Cardiac muscle cell (in vitro differentiated cells and primary cell): ENCODE measurements around the gene NABP2. TPM values are rescaled to one million over a fixed set of nuclear protein-coding genes. Genes with fewer than 3 reads are reported as not detected.

Experiments used
- DNase-seq, 2 donors: peaks; one replicate each; pipeline versions ENCODE4 v3.0.0 to v3.0.0-alpha.2; 2010 to 2017; ENCODE audit warnings: low read depth in 1 of 2, low spot score in 1 of 2
- H3K27ac ChIP-seq: fragments of 200-600 bp; sonication (generic); 2 replicates; pipeline ENCODE4 v1.5.1; 2016
- H3K27me3 ChIP-seq: fragments of 200-600 bp; sonication (generic); 2 replicates; pipeline ENCODE4 v1.6.0; 2016; ENCODE audit warnings: control low read depth
- H3K36me3 ChIP-seq: fragments of 200-600 bp; sonication (generic); 2 replicates; pipeline ENCODE4 v1.5.1; 2016; ENCODE audit warnings: control low read depth
- H3K4me1 ChIP-seq: fragments of 200-600 bp; sonication (generic); 2 replicates; pipeline ENCODE4 v1.8.1; 2017; ENCODE audit warnings: low read depth, mild to moderate bottlenecking, mixed run types
- H3K4me3 ChIP-seq: fragments of 200-600 bp; sonication (generic); 2 replicates; pipeline ENCODE4 v1.5.1; 2016; ENCODE audit warnings: mild to moderate bottlenecking
- H3K9me3 ChIP-seq: fragments of 200-600 bp; sonication (generic); 2 replicates; pipeline ENCODE4 v1.5.1; 2017; ENCODE audit warnings: low read depth, mild to moderate bottlenecking, control low read depth
- CTCF ChIP-seq: IDR thresholded peaks from 2 replicates; pipeline ENCODE4 v1.5.1; 2012; ENCODE audit warnings: low read depth, mild to moderate bottlenecking, low read length
- polyA plus RNA-seq: library from polyadenylated mRNA; unstranded; fragments of >200 nt; fragmentation: Nextera tagmentation; extraction: Ambion mirVana; gene quantifications from 2 replicates; pipeline ENCODE4 v1.2.1, GENCODE V29; 2016
- total RNA-seq: library from RNA; depleted of rRNA; stranded (reverse); fragments of >200 nt; gene quantifications from 2 replicates; pipeline ENCODE4 v1.2.3, GENCODE V29; 2016

NABP2 gene
- total and polyA plus RNA-seq, 2 experiments from 2014 or later: 10.7 to 14.8 TPM

DNA sequence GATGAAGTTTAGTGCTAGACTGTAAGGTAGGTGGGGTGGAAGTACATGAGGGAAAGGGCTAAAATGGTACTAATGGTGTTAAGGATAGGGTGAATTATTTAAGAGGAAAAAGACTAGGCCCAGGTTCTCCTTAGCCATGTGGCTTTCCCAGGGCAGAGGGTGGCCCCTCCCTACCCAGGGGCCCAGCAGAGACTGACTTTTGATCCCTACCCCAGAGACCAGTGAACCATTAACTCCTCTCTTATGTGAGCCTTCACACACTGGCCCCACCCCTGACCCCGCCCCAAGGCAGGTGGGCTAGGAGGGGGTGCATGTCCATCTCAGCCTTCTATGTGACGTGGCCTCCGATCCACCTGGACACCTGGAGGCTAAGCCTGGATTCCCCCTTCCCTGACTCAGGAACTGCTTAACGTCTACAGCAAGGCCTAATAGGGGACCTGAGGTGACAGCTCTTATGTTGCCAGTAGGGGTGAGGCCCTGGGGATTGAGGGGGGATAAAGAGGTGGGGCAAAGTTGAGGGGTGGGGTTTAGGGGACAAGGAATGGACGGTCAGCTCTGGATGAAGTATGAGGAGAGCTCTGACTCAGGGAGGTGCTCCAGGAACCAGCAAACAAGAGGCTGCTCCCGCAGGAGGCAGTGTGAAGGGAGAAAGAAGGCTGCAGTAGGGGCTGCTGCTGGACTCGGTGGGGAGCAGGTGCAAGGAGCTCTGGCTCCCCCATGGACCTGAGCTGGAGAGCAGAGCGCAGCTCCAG, 6.5 kb downstream of the NABP2 start:
- H3K36me3 ChIP-seq: no peaks in the 10 kb centered on the region
- H3K9me3 ChIP-seq: no peaks in the 10 kb centered on the region
- no peaks in the 10 kb centered on the region for H3K27me3 ChIP-seq
- no peak for TF ChIP-seq CTCF
- H3K4me3 ChIP-seq: no peak overlapping the region
- no peak for DNase-seq
- H3K4me1 ChIP-seq: no peaks in the 10 kb centered on the region
- H3K27ac ChIP-seq: no peak overlapping the region

DNA sequence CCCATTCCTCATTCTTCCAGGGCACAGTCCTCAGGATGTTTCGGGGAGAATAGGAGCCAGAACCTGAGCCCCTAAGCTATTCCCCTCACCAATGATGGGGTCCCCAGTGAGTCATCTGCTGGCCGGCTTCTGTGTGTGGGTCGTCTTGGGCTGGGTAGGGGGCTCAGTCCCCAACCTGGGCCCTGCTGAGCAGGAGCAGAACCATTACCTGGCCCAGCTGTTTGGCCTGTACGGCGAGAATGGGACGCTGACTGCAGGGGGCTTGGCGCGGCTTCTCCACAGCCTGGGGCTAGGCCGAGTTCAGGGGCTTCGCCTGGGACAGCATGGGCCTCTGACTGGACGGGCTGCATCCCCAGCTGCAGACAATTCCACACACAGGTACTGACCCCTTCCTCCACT, 7.0 kb downstream of the NABP2 start:
- no peak for DNase-seq
- no peaks in the 10 kb centered on the region for H3K4me1 ChIP-seq
- no peak for TF ChIP-seq CTCF

GRCh38 chr12:56234746-56235436, 10.7 kb downstream of the NABP2 start:
- Histone ChIP-seq H3K27ac (no peak overlapping the region), H3K9me3 (no peaks in the 10 kb centered on the region), H3K4me1 (no peaks in the 10 kb centered on the region), H3K4me3 (no peak overlapping the region), H3K36me3 (peaks cover 1% of the 10 kb centered on the region), H3K27me3 (no peaks in the 10 kb centered on the region)
- no peak for DNase-seq
- TF ChIP-seq CTCF: no peak

More for the DNA sequence above, 7.0 kb downstream of the NABP2 start:
- Histone ChIP-seq H3K27me3 (no peaks in the 10 kb centered on the region), H3K36me3 (no peaks in the 10 kb centered on the region), H3K27ac (no peak overlapping the region), H3K4me3 (no peak overlapping the region), H3K9me3 (no peaks in the 10 kb centered on the region)

DNA sequence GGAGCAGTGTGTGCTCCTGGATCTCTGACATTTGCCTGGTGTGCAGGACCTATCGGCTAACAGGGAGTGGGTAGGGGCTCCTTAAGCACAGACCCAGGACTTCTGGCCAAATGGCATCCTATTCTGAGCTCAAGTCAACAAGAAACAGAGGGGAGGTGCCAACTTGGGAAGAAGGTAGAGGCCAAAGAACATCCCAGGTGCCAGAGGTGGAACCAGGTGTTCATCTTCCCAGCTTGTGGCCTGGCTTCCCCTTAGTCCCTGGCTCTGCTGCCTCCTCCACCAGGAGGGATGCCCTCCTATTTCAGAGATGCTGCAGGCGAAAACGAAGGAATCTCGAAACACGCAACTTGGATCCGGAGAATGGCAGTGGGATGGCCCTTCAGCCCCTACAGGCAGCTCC, 11.9 kb downstream of the NABP2 start:
- TF ChIP-seq CTCF: no peak
- H3K36me3 ChIP-seq: peaks cover 7% of the 10 kb centered on the region
- H3K27me3 ChIP-seq: no peaks in the 10 kb centered on the region
- no peak for DNase-seq
- H3K4me3 ChIP-seq: no peak overlapping the region
- H3K9me3 ChIP-seq: no peaks in the 10 kb centered on the region
- H3K4me1 ChIP-seq: no peaks in the 10 kb centered on the region
- H3K27ac ChIP-seq: no peak overlapping the region

DNA sequence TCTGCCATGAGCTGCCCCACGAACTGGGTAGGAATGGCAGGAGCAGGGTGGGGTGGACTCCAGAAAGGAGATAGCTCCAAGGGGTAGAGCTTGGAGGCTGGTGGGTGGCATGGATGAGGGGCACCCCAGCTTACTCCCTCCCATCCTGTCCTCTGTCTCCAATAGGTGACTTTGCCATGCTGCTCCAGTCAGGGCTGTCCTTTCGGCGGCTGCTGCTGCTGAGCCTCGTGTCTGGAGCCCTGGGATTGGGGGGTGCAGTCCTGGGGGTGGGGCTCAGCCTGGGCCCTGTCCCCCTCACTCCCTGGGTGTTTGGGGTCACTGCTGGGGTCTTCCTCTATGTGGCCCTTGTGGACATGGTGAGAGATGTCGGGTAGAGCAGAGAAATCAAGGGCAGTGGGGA, 12.8 kb downstream of the NABP2 start:
- no peak for TF ChIP-seq CTCF
- H3K9me3 ChIP-seq: no peaks in the 10 kb centered on the region
- H3K36me3 ChIP-seq: peaks cover 7% of the 10 kb centered on the region
- no peaks in the 10 kb centered on the region for H3K4me1 ChIP-seq
- H3K27me3 ChIP-seq: no peaks in the 10 kb centered on the region
- no peak overlapping the region for H3K27ac ChIP-seq
- no peak for DNase-seq
- no peak overlapping the region for H3K4me3 ChIP-seq
